Measurements from ENCODE around the gene OTOG.

GRCh38 chr11:17611049-17611448, 64.0 kb downstream of the OTOG start:
- TF ChIP-seq CTCF (IDR thresholded peaks at IDR 0.05) (no peak), POLR2A (IDR thresholded peaks at IDR 0.05) (no peak)

Data from vagina (tissue), 2 donors.